Activated effector memory CD4-positive, alpha-beta T cell treated with anti-CD3 and anti-CD28 coated beads, Interleukin-2, amount 50 U/mL, for 16 hours (primary cell): ENCODE data around the gene GALR3.
"Not testable (repeated sequence)": the region's sequence is repeated elsewhere in the genome, so short reads cannot be mapped to it uniquely, and the experiment has no call there.

Experiments
- DNase-seq: peaks from one replicate; pipeline ENCODE4 v3.0.0-alpha.2; 2020

Gene GALR3

GRCh38 chr22:37823134-37823985 lies at the start of gene GALR3:
GALR3 (plus strand) TSS chr22:37823382; CDS start chr22:37823407, 25 bp downstream.
- DNase-seq: no peak

GRCh38 chr22:37774728-37775127 lies 48.5 kb upstream of the GALR3 start:
- no peak for DNase-seq

- no peak for DNase-seq
Observed at GRCh38 chr22:37775785-37776638, 47.2 kb upstream of the GALR3 start.

DNA sequence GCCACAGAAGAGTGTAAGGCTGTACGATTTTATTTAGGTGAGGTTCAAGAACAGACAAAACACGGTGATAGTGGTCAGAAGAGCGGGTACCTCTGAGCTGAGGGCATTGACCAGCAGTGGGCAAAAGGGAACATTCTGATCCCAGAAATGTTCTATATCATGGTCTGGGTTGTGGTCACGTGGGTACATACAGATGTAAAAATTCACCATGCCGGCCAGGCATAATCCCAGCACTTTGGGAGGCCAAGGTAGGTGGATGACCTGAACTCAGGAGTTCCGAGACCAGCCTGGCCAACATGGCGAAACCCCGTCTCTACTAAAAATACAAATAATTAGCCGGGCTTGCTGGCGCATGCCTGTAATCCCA lies 46.6 kb upstream of the GALR3 start:
- DNase-seq: no peak

- no peak for DNase-seq
Observed at GRCh38 chr22:37777122-37777687, 46.0 kb upstream of the GALR3 start.

GRCh38 chr22:37778370-37779009 lies 44.7 kb upstream of the GALR3 start:
- no peak for DNase-seq

DNA sequence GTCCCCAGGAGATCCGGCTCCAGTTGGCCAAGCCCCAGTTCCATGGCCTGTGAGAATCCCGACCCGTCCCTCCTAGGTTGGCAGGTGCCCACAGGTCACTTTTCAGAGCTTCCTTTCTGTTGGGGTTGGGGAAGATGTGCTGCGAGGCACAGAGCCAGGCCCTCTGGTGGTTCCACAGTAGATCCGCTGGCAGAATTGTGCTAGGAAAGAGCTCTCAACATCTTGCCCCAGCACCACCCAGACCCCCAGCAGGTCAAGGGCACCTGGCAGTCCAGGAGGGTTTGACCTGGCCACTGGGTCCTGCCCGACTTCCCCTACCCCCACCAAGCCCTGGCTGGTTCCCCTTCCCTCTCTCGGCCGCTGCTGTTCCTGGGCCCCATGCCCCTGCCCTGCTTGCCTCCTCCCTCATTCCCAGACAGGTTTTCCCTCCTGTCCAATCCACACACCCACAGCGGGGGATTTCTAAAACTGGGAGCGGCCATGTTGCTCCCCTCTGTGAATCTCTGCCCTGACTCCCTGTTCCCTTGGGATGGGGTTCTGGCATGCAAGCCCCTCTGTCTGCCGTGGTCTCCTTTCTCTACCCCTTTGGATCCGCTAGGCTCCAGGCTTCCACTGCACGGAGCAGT lies 41.6 kb upstream of the GALR3 start:
- no peak for DNase-seq

- no peak for DNase-seq
Observed at GRCh38 chr22:37782340-37783168, 40.6 kb upstream of the GALR3 start.

DNA sequence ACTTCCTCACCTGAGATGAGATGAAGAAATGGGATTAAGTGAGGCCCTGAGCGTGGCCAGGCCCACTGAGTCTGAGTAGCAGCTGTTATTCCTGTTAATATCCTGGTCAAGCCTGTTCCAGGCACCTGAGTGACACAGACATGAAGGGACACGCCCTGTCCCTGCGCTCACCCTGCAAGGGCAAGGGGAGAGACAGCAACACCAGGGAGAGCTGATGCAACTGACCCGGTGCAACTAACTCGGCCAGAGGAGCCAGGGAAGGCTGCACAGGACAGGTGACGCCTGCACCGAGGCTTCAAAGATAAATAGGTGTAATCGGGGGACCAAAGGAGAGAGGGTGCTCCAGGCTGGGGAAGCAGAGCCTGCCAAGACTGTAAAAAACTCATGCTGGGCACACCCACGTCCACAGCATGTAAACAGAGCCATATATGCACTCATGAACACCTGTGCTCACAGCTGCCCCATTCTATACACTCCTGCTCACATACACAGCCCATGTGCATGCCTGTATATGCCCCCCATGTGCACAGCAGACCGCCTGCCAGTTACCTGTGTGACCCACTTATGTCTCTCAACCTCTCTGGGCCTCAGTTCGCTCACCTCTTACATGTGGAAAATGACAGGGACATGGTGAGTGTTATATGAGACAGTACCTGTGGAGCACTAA lies 38.2 kb upstream of the GALR3 start:
- DNase-seq: no peak

DNA sequence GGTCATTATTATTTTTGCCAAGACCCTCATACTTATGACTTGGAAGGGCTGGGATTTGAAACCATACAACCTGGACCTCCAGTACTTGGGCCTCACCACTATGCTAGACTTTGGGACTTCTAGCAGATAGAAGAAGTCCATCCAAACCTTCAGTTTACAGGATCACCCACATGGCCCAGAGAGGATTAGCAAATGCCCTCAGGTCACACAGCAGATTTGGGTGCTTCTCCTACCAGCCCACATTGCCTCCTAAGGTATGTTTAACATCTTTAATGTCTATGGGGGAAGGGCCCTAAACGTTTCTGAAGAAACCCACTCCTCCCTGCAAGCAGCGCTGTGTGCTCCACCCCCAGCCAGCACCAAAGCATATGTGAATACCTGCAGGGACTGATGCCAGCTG lies 32.9 kb upstream of the GALR3 start:
- no peak for DNase-seq

DNA sequence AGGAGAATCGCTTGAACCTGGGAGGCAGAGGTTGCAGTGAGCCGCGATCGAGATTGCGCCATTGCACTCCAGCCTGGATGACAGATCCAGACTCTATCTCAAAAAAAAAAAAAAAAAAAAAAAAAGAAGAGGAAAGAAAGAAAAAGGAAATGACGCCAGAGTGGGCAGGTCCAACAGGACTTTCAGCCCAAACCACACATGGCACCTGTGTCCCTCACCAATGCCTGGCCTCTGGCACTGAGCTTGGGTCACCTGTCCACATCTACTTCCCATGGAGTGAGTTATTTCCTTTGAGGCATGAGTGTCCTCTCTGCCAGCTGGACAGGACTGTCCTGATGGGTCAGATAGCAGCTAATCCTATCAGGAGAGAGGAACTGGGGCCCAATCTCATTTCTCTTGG lies 30.7 kb upstream of the GALR3 start:
- no peak for DNase-seq

DNA sequence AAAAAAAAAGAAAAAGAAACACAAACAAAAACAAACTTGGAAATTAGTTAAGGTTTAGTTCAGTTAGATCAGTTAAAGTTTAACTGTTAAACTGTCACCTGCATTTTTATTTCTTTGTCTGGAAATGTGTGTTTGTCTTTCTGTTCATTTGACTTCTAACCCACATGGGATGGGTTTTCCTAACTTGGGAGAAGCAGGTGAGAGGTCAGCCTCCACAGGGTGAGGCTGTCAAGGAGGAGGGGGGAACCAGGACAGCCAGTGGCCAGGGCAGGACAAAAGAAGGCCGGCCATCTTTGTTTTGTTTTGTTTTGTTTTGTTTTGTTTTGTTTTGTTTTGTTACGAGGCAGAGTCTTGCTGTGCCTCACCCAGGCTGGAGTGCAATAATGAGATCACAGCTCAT lies 28.8 kb upstream of the GALR3 start:
- DNase-seq: no peak

DNA sequence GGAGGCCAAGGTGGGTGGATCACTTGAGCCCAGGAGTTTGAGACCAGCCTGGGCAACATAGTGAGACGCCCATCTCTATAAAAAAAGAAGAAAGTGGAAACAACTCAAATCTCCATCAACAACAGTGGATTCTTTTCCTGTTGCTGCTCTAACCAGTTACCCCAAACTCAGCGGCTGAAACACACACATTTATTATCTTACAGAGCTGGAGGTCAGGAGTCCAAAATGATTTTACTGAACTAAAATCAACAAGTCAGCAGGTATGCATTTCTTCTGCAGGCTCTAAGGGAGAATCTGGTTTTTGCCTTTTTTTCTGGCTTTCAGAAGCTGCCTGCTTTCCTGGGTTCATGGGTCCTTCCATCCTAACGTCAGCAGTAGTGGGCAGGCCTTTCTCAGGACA lies 27.1 kb upstream of the GALR3 start:
- no peak for DNase-seq

DNA sequence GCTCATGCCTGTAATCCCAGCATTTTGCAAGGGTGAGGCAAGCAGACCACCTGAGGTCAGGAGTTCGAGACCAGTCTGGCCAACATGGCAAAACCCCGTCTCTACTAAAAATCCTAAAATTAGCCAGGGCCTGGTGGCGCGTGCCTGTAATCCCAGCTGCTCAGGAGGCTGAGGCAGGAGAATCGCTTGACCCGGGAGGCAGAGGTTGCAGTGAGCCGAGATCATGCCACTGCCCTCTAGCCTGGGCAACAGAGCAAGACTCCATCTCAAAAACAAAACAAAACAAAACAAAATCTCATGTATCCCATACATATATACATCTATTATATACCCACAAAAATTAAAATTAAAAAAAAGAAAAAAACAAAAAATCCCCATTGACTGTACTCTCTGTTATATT lies 25.9 kb upstream of the GALR3 start:
- DNase-seq: not testable (repeated sequence)

DNA sequence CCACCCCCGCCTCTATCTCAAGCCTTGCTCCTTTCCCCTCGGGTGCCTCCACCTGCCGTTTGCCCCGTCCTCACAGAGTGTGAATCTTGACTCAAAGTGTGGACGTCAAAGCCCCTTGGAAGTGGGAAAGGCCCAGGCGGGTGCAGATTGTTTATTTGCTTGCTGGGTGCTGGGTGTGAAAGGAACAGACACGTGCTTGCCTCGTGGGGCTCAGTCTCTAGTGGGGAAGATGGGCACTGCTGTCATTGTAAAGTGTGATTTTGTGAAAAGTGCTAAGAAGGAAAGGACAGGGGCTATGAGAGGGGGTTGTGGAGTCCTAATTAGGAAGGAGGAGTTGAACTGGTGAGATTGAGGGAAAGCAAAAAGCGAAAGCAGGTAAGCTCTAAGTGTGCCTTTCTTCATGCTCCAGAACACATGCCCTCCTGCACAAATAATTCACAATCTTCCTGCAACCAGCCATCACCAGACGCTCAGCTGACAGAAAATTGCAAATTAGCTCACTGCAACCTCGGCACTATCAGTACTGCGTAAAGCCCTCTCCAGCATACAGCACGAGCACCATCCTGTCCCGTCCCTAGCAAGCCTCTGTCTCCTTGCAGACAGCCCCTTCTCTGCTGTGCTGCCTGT lies 25.2 kb upstream of the GALR3 start:
- no peak for DNase-seq

DNA sequence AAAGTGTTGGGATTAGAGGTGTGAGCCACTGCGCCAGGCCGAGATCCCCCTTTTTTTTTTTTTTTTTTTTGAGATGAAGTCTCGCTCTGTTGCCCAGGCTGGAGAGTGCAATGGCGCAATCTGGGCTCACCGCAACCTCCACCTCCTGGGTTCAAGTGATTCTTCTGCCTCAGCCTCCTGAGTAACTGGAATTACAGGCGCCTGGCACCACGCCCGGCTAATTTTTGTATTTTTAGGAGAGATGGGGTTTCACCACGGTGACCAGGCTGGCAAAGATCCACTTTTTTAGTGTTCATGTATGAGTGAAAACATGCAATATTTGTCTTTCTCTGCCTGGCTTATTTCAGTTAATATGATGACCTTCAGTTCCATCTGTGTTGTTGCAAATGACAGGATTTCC lies 23.2 kb upstream of the GALR3 start:
- DNase-seq: not testable (repeated sequence)

DNA sequence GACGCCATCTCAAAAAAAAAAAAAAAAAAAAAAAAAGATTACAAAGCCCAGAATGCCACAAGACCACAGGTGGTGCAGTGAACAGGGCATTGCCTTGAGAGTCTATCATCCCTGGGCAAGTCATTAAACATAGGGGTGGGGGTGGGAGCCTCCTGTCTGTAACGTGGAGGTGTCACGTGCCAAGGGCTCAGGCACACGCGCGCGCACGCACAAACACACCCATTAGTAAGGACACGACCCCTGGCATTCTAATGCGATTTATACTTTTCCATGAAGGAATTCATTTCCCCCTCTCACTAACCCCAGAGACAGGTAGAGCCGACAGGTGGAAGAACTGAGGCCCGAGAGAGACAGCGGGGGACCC lies 21.3 kb upstream of the GALR3 start:
- no peak for DNase-seq

DNA sequence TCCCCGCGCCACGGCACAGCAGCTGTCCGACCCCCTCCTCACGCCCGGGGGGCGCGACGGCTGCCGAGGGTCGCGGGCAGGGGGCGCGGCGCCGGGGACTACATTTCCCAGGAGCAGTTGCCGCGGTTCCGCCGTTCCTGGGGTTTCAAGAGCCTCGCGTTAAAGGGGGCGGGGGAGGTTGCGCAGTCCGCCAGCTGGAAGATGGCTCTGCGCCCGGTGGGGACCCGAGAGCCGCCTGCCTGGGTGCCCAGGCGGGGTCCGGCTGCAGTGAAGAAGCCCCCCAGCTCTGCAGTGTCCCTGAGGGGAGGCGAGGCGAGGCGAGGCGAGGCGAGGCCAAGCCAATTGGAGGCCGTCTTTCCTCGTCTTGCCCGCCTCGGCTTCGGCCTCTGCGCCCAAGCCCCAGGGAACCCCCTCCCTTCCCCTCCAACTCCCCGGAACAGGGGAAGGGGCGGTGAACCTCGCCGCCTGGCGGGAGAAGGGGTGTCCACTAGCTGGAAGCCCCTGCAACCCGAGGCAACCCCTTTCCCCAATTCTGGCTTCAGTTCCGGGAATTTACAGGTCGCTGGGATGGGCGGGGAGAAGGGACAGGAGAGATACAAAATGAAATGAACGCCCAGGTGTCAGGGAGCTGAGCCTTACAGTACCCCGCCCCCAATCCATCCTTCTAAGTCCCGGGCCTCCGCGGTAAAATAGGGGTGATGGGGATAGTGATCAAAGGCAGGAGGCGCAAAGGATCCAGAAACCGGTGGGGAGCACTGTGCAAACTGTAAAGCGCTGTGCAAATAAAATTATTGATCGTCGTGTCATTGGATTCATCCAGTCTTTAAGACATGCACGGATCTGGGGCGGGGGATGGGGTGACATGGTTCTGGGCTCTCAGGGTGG lies 20.6 kb upstream of the GALR3 start:
- DNase-seq: no peak

DNA sequence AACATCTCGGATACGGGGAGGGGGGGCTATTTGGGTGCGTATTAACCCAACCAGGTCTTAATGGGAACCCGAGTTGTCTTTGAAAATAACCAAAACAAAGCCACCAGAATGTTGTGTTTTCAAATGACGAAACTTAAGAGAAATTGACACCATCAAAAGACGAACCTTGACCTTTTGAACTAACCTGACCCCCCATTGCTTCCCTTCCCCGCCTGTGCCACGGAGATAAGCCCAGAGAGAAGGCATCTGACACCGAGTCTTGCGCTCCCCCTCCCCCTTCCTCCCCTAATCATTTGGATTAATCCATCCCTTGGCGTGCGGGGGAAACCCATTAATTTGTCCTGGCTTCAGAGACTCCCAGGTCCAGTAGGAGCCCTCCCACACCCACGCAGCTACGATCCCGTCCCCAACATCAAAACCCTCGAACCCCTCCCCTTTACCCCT lies 20.0 kb upstream of the GALR3 start:
- no peak for DNase-seq
